ENCODE results near the gene FAM156A.
"Not testable (repeated sequence)": the region's sequence is repeated elsewhere in the genome, so short reads cannot be mapped to it uniquely, and the experiment has no call there.

FAM156A gene

GRCh38 chrX:52907137-52907536 lies 51.2 kb downstream of the FAM156A start:
- not testable (repeated sequence) for DNase-seq (ENCODE audit: extremely low read depth in 1 of 2, low read depth in 1 of 2)

DNA sequence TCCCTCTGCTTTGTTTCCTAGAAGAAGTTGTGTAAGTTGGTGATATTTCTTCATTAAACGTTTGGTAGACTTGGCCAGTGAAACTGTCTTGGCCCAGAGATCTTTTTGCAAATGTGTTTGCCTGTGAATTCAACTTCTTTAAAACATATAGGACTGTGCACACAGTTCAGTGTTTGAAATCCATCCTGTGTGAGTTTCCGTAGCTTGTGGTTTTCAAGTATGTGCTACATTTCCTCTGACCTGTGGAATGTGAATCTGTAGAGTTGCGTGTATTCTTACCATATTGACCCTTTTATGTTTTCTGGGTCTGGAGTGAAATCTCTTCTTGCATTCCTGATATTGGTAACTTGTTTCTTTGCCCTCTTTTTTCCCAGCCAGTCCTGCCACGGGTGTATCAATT lies 52.2 kb downstream of the FAM156A start:
- DNase-seq (ENCODE audit: extremely low read depth in 1 of 2, low read depth in 1 of 2): not testable (repeated sequence)

- not testable (repeated sequence) for DNase-seq (ENCODE audit: extremely low read depth in 1 of 2, low read depth in 1 of 2)
Observed at GRCh38 chrX:52905531-52905930, 52.8 kb downstream of the FAM156A start.

Data from stimulated activated CD8-positive, alpha-beta memory T cell treated with anti-CD3 and anti-CD28 coated beads, Interleukin-7, amount 100 ng/mL, for 48 hours (primary cell).